T-helper 2 cell treated with Interferon-gamma antibody and Interleukin-4, amounts not matched to agents 5 μg/mL and 100 μg/mL, for 36 hours (primary cell): ENCODE measurements around the gene SEMA3F.
A peak's percentile ranks its signal among the peaks of the same experiment; 100 is the strongest.
"Not testable (repeated sequence)": the region's sequence is repeated elsewhere in the genome, so short reads cannot be mapped to it uniquely, and the experiment has no call there.

Source experiments
- DNase-seq: peaks from one replicate; pipeline ENCODE4 v3.0.0; 2021; ENCODE audit warnings: low spot score
- H3K27ac Mint-ChIP-seq: one replicate; pipeline ENCODE4 v1.8.0; 2021; ENCODE audit warnings: mild to moderate bottlenecking, mixed read lengths
- H3K27me3 Mint-ChIP-seq: one replicate; pipeline ENCODE4 v1.8.0; 2021; ENCODE audit warnings: low read depth, mixed read lengths
- H3K36me3 Mint-ChIP-seq: one replicate; pipeline ENCODE4 v1.8.0; 2021; ENCODE audit warnings: low read depth, mixed read lengths
- H3K4me1 Mint-ChIP-seq: one replicate; pipeline ENCODE4 v1.8.0; 2021; ENCODE audit warnings: low read depth, mixed read lengths
- H3K4me3 Mint-ChIP-seq: one replicate; pipeline ENCODE4 v1.8.0; 2022; ENCODE audit warnings: mild to moderate bottlenecking, moderate library complexity, mixed read lengths
- H3K9me3 Mint-ChIP-seq: one replicate; pipeline ENCODE4 v1.8.0; 2021; ENCODE audit warnings: mixed read lengths

Gene SEMA3F

DNA sequence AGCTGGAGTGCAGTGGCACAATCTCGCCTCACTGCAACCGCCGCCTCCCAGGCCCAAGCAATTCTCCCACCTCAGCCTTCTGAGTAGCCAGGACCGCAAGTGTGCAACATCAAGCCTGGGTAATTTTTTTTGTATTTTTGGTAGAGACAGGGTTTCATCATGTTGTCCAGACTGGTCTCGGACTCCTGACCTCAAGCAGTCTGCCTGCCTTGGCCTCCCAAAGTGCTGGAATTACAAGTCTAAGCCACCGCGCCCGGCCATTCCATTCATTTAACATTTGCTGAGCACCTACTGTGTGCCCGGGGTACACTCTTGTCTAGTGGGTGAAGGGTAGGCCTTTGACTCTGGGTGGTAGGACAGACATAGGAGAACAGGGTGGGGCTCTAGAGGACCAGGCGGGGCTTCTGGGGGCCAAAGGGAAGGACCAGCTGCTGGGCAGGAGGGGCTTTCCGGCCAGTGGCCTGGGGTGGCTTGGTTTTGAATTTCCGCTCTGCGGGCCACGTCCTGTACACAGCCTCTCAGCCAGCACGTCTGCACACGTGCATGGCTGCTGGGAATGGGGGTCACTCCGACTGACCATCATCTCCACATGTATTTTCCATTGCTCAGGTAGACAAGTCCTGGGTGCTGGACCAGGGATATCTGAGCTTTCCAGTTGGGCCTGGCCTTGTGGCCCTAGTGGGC is 52.4 kb downstream of the SEMA3F start:
- Mint-ChIP-seq H3K4me1 (no peaks in the 10 kb centered on the region), H3K9me3 (no peaks in the 10 kb centered on the region), H3K27ac (no peak overlapping the region), H3K4me3 (no peak overlapping the region), H3K27me3 (peaks cover 46% of the 10 kb centered on the region), H3K36me3 (no peaks in the 10 kb centered on the region)
- no peak for DNase-seq

- H3K36me3 Mint-ChIP-seq = no peaks in the 10 kb centered on the region
- H3K4me3 Mint-ChIP-seq = no peak overlapping the region
- no peaks in the 10 kb centered on the region for H3K4me1 Mint-ChIP-seq
- no peaks in the 10 kb centered on the region for H3K9me3 Mint-ChIP-seq
- DNase-seq = no peak
- no peak overlapping the region for H3K27ac Mint-ChIP-seq
- peaks cover 35% of the 10 kb centered on the region for H3K27me3 Mint-ChIP-seq
Measured at GRCh38 chr3:50208677-50209344, 53.7 kb downstream of the SEMA3F start.

- H3K36me3 Mint-ChIP-seq = no peaks in the 10 kb centered on the region
- H3K27ac Mint-ChIP-seq = no peak overlapping the region
- no peaks in the 10 kb centered on the region for H3K9me3 Mint-ChIP-seq
- no peak overlapping the region for H3K4me3 Mint-ChIP-seq
- no peak for DNase-seq
- no peaks in the 10 kb centered on the region for H3K4me1 Mint-ChIP-seq
- peaks cover 26% of the 10 kb centered on the region for H3K27me3 Mint-ChIP-seq
Measured at GRCh38 chr3:50210176-50210509, 55.0 kb downstream of the SEMA3F start.

DNA sequence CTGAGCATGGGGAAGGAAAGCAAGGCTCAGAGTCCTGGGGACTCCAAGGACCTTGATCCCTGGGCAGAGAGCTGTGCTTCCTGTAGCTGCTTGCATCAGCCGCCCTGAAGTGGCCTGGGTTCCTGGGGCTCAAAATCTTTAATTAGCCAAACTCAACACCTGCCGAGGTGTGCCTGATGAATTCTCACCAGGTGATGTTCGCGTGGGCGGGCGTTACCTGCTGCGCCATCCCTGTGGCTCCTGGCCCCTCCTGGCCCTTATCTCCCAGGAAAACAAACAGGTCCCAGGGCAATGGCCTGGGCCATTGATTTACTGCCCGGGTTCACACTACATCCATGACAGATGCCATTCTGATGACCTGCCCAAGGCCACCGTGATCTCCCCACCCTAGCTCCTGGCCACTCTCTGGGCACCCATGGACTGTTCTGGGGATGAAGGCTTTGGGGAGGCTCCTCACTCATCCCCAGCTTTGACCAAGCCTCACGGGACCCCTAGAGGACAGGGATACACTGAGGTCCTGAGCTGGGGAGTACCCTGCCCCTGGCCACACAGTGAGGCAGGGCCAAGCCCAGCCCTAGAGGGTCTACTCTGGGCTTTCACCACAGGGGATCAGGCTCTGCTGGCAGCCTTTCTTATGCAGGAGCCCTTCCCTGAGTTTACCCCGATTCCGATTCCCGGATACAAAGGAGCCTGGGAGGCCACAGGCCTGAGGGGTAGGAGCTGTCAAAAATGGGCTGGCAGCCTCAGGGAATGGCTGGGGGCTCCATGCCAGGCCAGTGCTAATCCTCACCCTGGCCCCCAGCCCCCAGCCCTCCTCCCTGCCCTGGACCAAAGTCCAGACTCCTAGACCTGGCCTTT is 55.6 kb downstream of the SEMA3F start:
- no peaks in the 10 kb centered on the region for H3K9me3 Mint-ChIP-seq
- no peak overlapping the region for H3K4me3 Mint-ChIP-seq
- H3K27me3 Mint-ChIP-seq = peaks cover 26% of the 10 kb centered on the region
- DNase-seq = no peak
- no peaks in the 10 kb centered on the region for H3K36me3 Mint-ChIP-seq
- no peak overlapping the region for H3K27ac Mint-ChIP-seq
- no peaks in the 10 kb centered on the region for H3K4me1 Mint-ChIP-seq

GRCh38 chr3:50211368-50211717 is 56.2 kb downstream of the SEMA3F start:
- not testable (repeated sequence) for H3K36me3 Mint-ChIP-seq, H3K27ac Mint-ChIP-seq, DNase-seq, H3K4me1 Mint-ChIP-seq, H3K4me3 Mint-ChIP-seq, H3K9me3 Mint-ChIP-seq
- peaks cover 22% of the 10 kb centered on the region for H3K27me3 Mint-ChIP-seq

GRCh38 chr3:50211930-50212329 is 56.8 kb downstream of the SEMA3F start:
- no peaks in the 10 kb centered on the region for H3K36me3 Mint-ChIP-seq
- peak; percentile 36 for DNase-seq
- no peaks in the 10 kb centered on the region for H3K9me3 Mint-ChIP-seq
- H3K27ac Mint-ChIP-seq = no peak overlapping the region
- H3K27me3 Mint-ChIP-seq = peaks cover 16% of the 10 kb centered on the region
- no peak overlapping the region for H3K4me3 Mint-ChIP-seq
- no peaks in the 10 kb centered on the region for H3K4me1 Mint-ChIP-seq

DNA sequence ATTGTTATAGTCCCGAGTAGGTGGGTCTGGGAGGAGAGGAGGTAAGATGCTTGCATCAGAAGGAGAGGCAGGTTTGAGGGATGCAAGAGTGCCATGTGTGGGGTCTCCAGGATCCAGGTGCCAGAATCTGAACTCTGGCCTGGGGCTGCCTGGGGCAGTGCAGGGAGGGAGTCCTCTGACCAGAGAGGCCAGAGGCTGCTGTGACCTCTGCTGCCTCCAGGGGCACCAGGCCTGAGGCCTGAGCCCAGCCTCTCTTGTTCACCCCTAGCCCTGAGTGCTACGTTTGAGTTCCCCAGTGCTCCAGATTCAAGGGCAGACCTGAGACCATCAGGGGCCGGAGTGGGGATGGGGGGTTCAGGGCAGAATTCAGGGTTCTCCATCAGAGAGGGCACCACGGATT is 57.4 kb downstream of the SEMA3F start:
- DNase-seq = no peak
- no peak overlapping the region for H3K27ac Mint-ChIP-seq
- H3K4me3 Mint-ChIP-seq = no peak overlapping the region
- no peaks in the 10 kb centered on the region for H3K36me3 Mint-ChIP-seq
- H3K9me3 Mint-ChIP-seq = no peaks in the 10 kb centered on the region
- peaks cover 11% of the 10 kb centered on the region for H3K27me3 Mint-ChIP-seq
- no peaks in the 10 kb centered on the region for H3K4me1 Mint-ChIP-seq

GRCh38 chr3:50212971-50213370 is 57.8 kb downstream of the SEMA3F start:
- Mint-ChIP-seq H3K27ac (no peak overlapping the region), H3K9me3 (no peaks in the 10 kb centered on the region), H3K4me3 (no peak overlapping the region), H3K4me1 (no peaks in the 10 kb centered on the region), H3K36me3 (no peaks in the 10 kb centered on the region), H3K27me3 (peaks cover 6% of the 10 kb centered on the region)
- DNase-seq = no peak

- Mint-ChIP-seq H3K27me3 (peaks cover 4% of the 10 kb centered on the region), H3K4me1 (no peaks in the 10 kb centered on the region), H3K27ac (no peak overlapping the region), H3K36me3 (no peaks in the 10 kb centered on the region), H3K9me3 (no peaks in the 10 kb centered on the region), H3K4me3 (no peak overlapping the region)
- DNase-seq = no peak
Measured at GRCh38 chr3:50213373-50213772, 58.2 kb downstream of the SEMA3F start.

DNA sequence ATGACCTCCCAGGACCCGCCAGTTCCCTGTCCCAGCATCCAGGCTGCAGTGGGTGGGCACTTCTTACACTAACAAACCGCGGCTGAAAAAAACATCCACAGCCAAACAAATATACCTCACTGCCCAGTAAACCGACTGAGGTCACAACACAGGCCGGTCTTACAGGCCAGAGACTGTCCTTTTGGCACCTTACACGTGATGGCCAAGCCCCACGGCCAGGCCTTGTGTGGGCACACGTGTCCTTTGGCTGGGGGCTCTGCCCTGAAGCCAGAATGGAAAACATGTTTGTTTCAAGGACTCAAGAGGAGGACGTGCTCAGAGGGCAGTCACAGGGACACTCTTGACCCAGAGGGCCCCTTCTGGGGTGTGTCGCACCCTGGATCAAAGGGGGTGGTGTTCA is 59.7 kb downstream of the SEMA3F start:
- H3K36me3 Mint-ChIP-seq = no peaks in the 10 kb centered on the region
- H3K4me1 Mint-ChIP-seq = no peaks in the 10 kb centered on the region
- H3K9me3 Mint-ChIP-seq = no peaks in the 10 kb centered on the region
- H3K27ac Mint-ChIP-seq = no peak overlapping the region
- no peak overlapping the region for H3K4me3 Mint-ChIP-seq
- H3K27me3 Mint-ChIP-seq = no peaks in the 10 kb centered on the region
- no peak for DNase-seq

DNA sequence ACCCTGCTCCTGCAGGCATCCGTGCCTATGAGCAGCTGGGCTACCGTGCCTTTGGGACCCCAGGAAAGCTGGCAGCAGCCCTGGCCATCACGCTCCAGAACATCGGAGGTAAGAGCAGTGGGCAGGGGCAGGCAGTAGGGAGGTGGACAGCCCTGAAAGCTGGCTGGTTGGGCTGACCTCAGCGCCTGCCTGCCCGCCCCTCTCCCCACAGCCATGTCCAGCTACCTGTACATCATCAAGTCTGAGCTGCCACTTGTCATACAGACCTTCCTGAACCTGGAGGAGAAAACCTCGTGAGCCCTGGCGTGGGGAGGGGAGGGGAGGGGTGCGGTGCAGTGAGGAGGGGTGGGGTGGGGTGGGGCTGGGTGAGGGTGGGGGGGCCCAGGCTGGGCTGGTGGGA is 60.4 kb downstream of the SEMA3F start:
- no peak overlapping the region for H3K27ac Mint-ChIP-seq
- DNase-seq = no peak
- no peaks in the 10 kb centered on the region for H3K4me1 Mint-ChIP-seq
- H3K4me3 Mint-ChIP-seq = no peak overlapping the region
- H3K9me3 Mint-ChIP-seq = no peaks in the 10 kb centered on the region
- H3K36me3 Mint-ChIP-seq = no peaks in the 10 kb centered on the region
- no peaks in the 10 kb centered on the region for H3K27me3 Mint-ChIP-seq

GRCh38 chr3:50217681-50218080 is 62.6 kb downstream of the SEMA3F start:
- Mint-ChIP-seq H3K27ac (no peak overlapping the region), H3K4me1 (no peaks in the 10 kb centered on the region)

GRCh38 chr3:50218448-50218847 is 63.3 kb downstream of the SEMA3F start:
- no peaks in the 10 kb centered on the region for H3K27me3 Mint-ChIP-seq
- no peak overlapping the region for H3K4me3 Mint-ChIP-seq
- H3K9me3 Mint-ChIP-seq = no peaks in the 10 kb centered on the region
- H3K36me3 Mint-ChIP-seq = no peaks in the 10 kb centered on the region
- no peak for DNase-seq
- H3K4me1 Mint-ChIP-seq = no peaks in the 10 kb centered on the region
- no peak overlapping the region for H3K27ac Mint-ChIP-seq

More at GRCh38 chr3:50217681-50218080, 62.6 kb downstream of the SEMA3F start:
- H3K9me3 Mint-ChIP-seq = no peaks in the 10 kb centered on the region
- H3K36me3 Mint-ChIP-seq = no peaks in the 10 kb centered on the region
- no peak for DNase-seq
- no peak overlapping the region for H3K4me3 Mint-ChIP-seq
- no peaks in the 10 kb centered on the region for H3K27me3 Mint-ChIP-seq

DNA sequence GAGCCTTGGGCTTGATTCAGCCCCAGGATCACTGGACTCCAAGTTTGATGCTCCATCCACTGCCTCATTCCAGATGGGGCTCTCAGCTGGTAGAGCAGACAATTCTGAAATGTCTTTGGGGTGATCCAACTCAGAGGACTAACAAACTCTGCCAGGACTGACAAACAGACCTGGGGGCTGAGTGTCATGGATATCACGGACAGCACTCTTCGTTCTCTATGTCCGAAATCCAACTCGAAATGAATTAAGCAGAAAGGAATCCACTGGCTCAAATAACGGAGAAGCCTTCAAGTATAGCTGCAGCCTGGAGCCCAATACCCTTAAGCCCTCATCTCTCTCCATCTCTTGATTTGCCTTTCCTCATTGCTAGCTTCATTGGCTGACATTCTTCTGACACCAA is 64.2 kb downstream of the SEMA3F start:
- Mint-ChIP-seq H3K27me3 (peaks cover 4% of the 10 kb centered on the region), H3K4me3 (no peak overlapping the region), H3K36me3 (no peaks in the 10 kb centered on the region)

More for the DNA sequence above, 64.2 kb downstream of the SEMA3F start:
- Mint-ChIP-seq H3K4me1 (no peaks in the 10 kb centered on the region), H3K27ac (no peak overlapping the region), H3K9me3 (no peaks in the 10 kb centered on the region)
- no peak for DNase-seq
